T-cell (primary cell): ENCODE data around the gene TMCO5A. TPM values are rescaled to one million over a fixed set of nuclear protein-coding genes. Genes with fewer than 3 reads are reported as not detected.

Experiments used
- ATAC-seq, 4 experiments: fragments of 200-7000 bp in 3 of 4; fragments of 150-1000 bp in 1 of 4; cut with Tn5 transposase; replicated peaks in 1 of 4; 1 replicate in 3 of 4; 2 replicates in 1 of 4; pipeline ENCODE4 v1.10.0; 2021; ENCODE audit warnings: moderate library complexity in 3 of 4, mild to moderate bottlenecking in 2 of 4, moderate number of reproducible peaks in 1 of 4
- CTCF ChIA-PET, 2 donors: fragments of 300-600 bp; sonication (Branson Sonifier 250); formaldehyde crosslinking; loops; one replicate each; lab custom pipeline; 2022; ENCODE audit warnings: antibody characterized with exemption in 2 of 2; lab: Charles Lee
- POLR2A ChIA-PET, 2 donors: fragments of 300-600 bp; sonication (Branson Sonifier 250); formaldehyde crosslinking; loops; one replicate each; lab custom pipeline; 2022; ENCODE audit warnings: antibody characterized with exemption in 2 of 2; lab: Charles Lee
- DNase-seq, 35 experiments: peaks; one replicate each; pipeline versions ENCODE4 v3.0.0 to v3.0.0-alpha.2; 2013 to 2023
- H3K27ac ChIP-seq: one replicate; pipeline ENCODE4 v1.5.1; 2013; ENCODE audit warnings: low read length
- H3K27me3 ChIP-seq, 2 experiments: replicated peaks in 1 of 2; 1 replicate in 1 of 2; 2 replicates in 1 of 2; pipeline versions ENCODE4 v1.6.1 to v1.7.0; 2013; ENCODE audit warnings: low read length in 1 of 2, mixed read lengths in 1 of 2; ENCODE audit not compliant: control insufficient read depth in 2 of 2, insufficient read depth in 2 of 2; ENCODE audit errors: extremely low read depth in 1 of 2
- H3K36me3 ChIP-seq, 2 donors: 1 replicate in 1 of 2; 2 replicates in 1 of 2; pipeline versions ENCODE4 v1.6.1 to v1.7.0; 2013; ENCODE audit warnings: low read length in 1 of 2; ENCODE audit not compliant: control insufficient read depth in 2 of 2, insufficient read depth in 1 of 2; ENCODE audit errors: extremely low read depth in 1 of 2
- H3K4me1 ChIP-seq, 2 experiments: 1 replicate in 1 of 2; 2 replicates in 1 of 2; pipeline versions ENCODE4 v1.6.1 to v1.7.0; 2013; ENCODE audit warnings: low read length in 2 of 2, mixed read lengths in 1 of 2; ENCODE audit not compliant: insufficient read depth in 2 of 2, control insufficient read depth in 1 of 2; ENCODE audit errors: extremely low read depth in 1 of 2
- H3K4me3 ChIP-seq, 2 donors: 1 replicate in 1 of 2; 2 replicates in 1 of 2; pipeline versions ENCODE4 v1.5.1 to v1.7.0; 2013; ENCODE audit warnings: mild to moderate bottlenecking in 2 of 2, low read length in 1 of 2, moderate library complexity in 1 of 2; ENCODE audit not compliant: control insufficient read depth in 1 of 2; ENCODE audit errors: extremely low read depth in 1 of 2
- H3K9me3 ChIP-seq: 2 replicates; pipeline ENCODE4 v1.7.0; 2013
- H3K27ac Mint-ChIP-seq, 2 donors: one replicate each; pipeline ENCODE4 v1.8.0; 2020 to 2021; ENCODE audit warnings: mild to moderate bottlenecking in 2 of 2, mixed read lengths in 2 of 2
- H3K27me3 Mint-ChIP-seq, 2 donors: one replicate each; pipeline ENCODE4 v1.8.0; 2021 to 2022; ENCODE audit warnings: mixed read lengths in 2 of 2
- H3K36me3 Mint-ChIP-seq: one replicate; pipeline ENCODE4 v1.8.0; 2021; ENCODE audit warnings: mixed read lengths
- H3K4me1 Mint-ChIP-seq, 3 donors: one replicate each; pipeline ENCODE4 v1.8.0; 2020 to 2022; ENCODE audit warnings: mixed read lengths in 3 of 3, mild to moderate bottlenecking in 1 of 3
- H3K4me3 Mint-ChIP-seq, 3 donors: one replicate each; pipeline ENCODE4 v1.8.0; 2020 to 2022; ENCODE audit warnings: mild to moderate bottlenecking in 3 of 3, mixed read lengths in 3 of 3, moderate library complexity in 3 of 3
- H3K9me3 Mint-ChIP-seq, 3 donors: one replicate each; pipeline ENCODE4 v1.8.0; 2020 to 2022; ENCODE audit warnings: mixed read lengths in 3 of 3
- WGBS: methylation state at CpG from one replicate; pipeline ENCODE4 v1.1.5; 2013; ENCODE audit warnings: missing lambda C conversion rate; ENCODE audit not compliant: insufficient coverage; 5-methylcytosine and 5-hydroxymethylcytosine counted together
- total RNA-seq, 35 experiments: library from RNA in 6 of 35; stranded (reverse) in 6 of 35; fragments of 120-200 nt in 1 of 35; gene quantifications; one replicate each; pipeline versions ENCODE4 v1.2.1 to v1.2.4 and lab custom pipeline; 2013 to 2026

Gene TMCO5A
- total RNA-seq, 5 donors from 2014 or later (not counting 1 experiment from before 2014, with no cell fraction given) = not detected

DNA sequence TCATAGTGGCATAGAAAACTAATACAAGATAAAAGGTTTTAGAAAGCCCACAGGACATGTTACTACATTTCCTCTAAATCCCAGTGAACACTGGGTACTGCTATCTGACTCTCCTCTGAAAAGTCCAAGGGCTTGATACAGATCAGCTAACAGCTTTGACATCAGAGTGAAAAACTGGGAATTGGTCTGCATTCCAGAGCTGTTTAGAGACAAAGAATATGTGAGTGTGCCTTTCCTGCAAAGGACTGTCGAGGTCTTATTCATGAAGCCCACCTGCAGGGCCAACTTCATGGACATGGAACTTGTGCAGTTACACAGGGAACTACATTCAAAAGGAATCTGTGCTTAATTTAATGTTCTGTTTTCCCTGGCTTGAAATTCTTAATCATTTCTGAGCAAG lies 5.2 kb upstream of the TMCO5A start:
- Mint-ChIP-seq H3K4me1 (no peaks in the 10 kb centered on the region), H3K9me3 (peaks cover 0 to 21% (median 0%) of the 10 kb centered on the region in 3 donors), H3K4me3 (no peak overlapping the region), H3K36me3 (no peaks in the 10 kb centered on the region), H3K27ac (no peak overlapping the region), H3K27me3 (peaks cover 0 to 19% of the 10 kb centered on the region in 2 donors)
- WGBS = no CpG with 5 or more reads among the region's 1 CpG
- no peaks in the 10 kb centered on the region for H3K36me3 ChIP-seq
- H3K4me1 ChIP-seq = no peaks in the 10 kb centered on the region
- no peak for ATAC-seq
- ChIA-PET CTCF (no interaction called here), POLR2A (no interaction called here)
- H3K27ac ChIP-seq = no peak overlapping the region
- no peak for DNase-seq
- no peaks in the 10 kb centered on the region for H3K27me3 ChIP-seq
- H3K9me3 ChIP-seq = no peaks in the 10 kb centered on the region
- H3K4me3 ChIP-seq = no peak overlapping the region

DNA sequence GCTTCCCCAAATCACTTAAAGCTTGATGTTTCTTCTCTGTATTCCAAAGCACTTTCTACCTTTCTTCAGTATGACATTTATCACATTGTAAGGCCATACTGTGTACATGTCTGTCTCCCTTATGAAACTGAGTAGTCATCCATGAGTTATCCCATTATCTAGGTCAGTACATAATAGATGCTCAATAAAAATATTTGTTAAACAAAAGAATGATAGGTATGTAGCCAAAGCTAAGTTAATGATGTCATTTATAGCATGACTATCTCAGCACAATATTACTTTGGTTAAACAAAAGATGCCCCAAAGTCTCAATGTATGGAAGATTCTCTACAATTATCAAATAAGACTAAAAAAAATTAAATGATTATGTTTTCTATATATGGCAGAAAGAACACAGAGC lies 3.1 kb upstream of the TMCO5A start:
- Histone ChIP-seq H3K27me3 (no peaks in the 10 kb centered on the region), H3K36me3 (no peaks in the 10 kb centered on the region), H3K4me3 (no peak overlapping the region), H3K27ac (no peak overlapping the region), H3K9me3 (no peaks in the 10 kb centered on the region), H3K4me1 (no peaks in the 10 kb centered on the region)
- no peak for ATAC-seq
- Mint-ChIP-seq H3K36me3 (no peaks in the 10 kb centered on the region), H3K9me3 (peaks cover 0 to 6% (median 0%) of the 10 kb centered on the region in 3 donors), H3K27me3 (peaks cover 2 to 4% of the 10 kb centered on the region in 2 donors), H3K4me3 (no peak overlapping the region), H3K4me1 (no peaks in the 10 kb centered on the region), H3K27ac (no peak overlapping the region)
- no peak for DNase-seq
- ChIA-PET POLR2A (no interaction called here), CTCF (no interaction called here)

DNA sequence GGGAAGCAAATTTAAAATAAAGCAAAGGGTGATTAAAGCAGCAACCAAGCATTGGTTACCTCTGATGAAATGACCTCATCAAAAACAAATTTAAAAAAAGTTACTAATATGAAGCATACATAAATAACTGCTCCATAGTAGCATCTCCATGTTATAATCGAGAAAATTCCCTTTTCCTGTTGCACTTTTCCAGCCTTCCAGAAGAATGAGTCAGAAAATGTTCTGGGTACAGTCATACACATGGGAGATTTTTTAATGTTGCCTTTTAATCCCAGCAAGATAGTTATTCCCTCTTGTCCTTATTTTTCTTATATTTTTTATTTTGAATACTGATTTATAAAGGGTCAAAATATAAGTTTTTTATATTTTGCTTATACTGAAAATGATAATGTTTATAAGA lies 2.6 kb upstream of the TMCO5A start:
- no peaks in the 10 kb centered on the region for H3K36me3 Mint-ChIP-seq
- ATAC-seq (no peak), DNase-seq (no peak)
- peaks cover 0 to 6% (median 0%) of the 10 kb centered on the region in 3 donors for H3K9me3 Mint-ChIP-seq
- Histone ChIP-seq H3K27me3 (no peaks in the 10 kb centered on the region), H3K4me3 (no peak overlapping the region), H3K27ac (no peak overlapping the region), H3K4me1 (no peaks in the 10 kb centered on the region), H3K9me3 (no peaks in the 10 kb centered on the region), H3K36me3 (no peaks in the 10 kb centered on the region)
- H3K4me3 Mint-ChIP-seq = no peak overlapping the region
- H3K27me3 Mint-ChIP-seq = peaks cover 2 to 4% of the 10 kb centered on the region in 2 donors
- ChIA-PET POLR2A (no interaction called here), CTCF (no interaction called here)
- H3K4me1 Mint-ChIP-seq = no peaks in the 10 kb centered on the region
- H3K27ac Mint-ChIP-seq = no peak overlapping the region
- no CpG with 5 or more reads among the region's 1 CpG for WGBS

DNA sequence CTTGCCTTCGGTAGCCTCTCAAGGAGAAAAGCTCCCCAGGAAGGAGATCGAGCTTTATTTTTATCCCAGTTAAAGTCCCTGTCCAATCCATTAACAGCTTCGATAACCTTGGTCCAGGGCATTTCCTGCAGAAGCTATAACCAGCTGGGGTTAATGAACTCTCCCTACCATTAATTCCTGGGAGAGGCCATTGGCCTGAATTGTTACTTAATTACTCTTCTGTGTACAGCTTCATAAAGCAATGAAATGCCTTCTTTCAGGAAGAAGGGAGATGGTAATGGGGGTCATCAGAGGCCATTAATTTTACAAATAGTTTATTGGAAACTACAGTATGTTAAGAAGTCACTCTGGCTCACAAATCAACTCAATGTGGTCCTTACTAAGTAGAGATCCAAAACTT lies 1.9 kb upstream of the TMCO5A start:
- 86% methylated on average over 1 of the region's 3 CpGs for WGBS
- POLR2A ChIA-PET = no interaction called here

DNA sequence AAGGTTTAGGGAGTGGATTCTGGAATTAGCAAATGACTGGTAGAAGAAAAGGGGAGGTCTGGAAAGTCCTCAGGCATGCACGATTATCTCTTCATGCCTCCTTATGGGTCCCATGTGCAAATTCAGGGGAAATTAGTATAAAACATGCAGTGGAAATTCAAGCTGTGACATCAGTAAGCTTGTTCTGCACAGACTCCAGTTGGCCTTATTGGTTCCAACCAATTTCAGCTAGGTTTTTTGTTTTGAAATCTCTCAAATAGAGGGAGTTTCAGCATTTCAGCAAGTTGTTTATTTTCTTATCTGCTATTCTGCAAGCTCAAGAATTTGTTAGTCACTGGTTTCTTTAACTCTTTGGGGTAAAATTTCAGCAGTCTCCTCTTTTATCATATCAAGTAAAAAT lies 774 bp upstream of the TMCO5A start:
- no peaks in the 10 kb centered on the region for H3K36me3 ChIP-seq
- Mint-ChIP-seq H3K36me3 (no peaks in the 10 kb centered on the region), H3K27me3 (peaks cover 0 to 2% of the 10 kb centered on the region in 2 donors), H3K4me3 (no peak overlapping the region), H3K9me3 (peaks cover 0 to 3% (median 0%) of the 10 kb centered on the region in 3 donors), H3K4me1 (no peaks in the 10 kb centered on the region), H3K27ac (no peak overlapping the region)
- no peak for DNase-seq
- no peaks in the 10 kb centered on the region for H3K9me3 ChIP-seq
- H3K27ac ChIP-seq = no peak overlapping the region
- H3K4me3 ChIP-seq = no peak overlapping the region
- WGBS = 91% methylated on average over 1 of the region's 1 CpG
- no peak for ATAC-seq
- POLR2A ChIA-PET = no interaction called here
- no peaks in the 10 kb centered on the region for H3K4me1 ChIP-seq
- H3K27me3 ChIP-seq = no peaks in the 10 kb centered on the region
- CTCF ChIA-PET = no interaction called here

More for the DNA sequence above, 1.9 kb upstream of the TMCO5A start:
- peaks cover 2 to 4% of the 10 kb centered on the region in 2 donors for H3K27me3 Mint-ChIP-seq
- no peaks in the 10 kb centered on the region for H3K27me3 ChIP-seq
- H3K4me1 ChIP-seq = no peaks in the 10 kb centered on the region
- ATAC-seq (no peak), DNase-seq (no peak)
- no peaks in the 10 kb centered on the region for H3K4me1 Mint-ChIP-seq
- H3K36me3 Mint-ChIP-seq = no peaks in the 10 kb centered on the region
- H3K9me3 ChIP-seq = no peaks in the 10 kb centered on the region
- no peak overlapping the region for H3K4me3 ChIP-seq
- no peak overlapping the region for H3K27ac ChIP-seq
- peaks cover 0 to 6% (median 0%) of the 10 kb centered on the region in 3 donors for H3K9me3 Mint-ChIP-seq
- H3K4me3 Mint-ChIP-seq = no peak overlapping the region
- no peak overlapping the region for H3K27ac Mint-ChIP-seq
- H3K36me3 ChIP-seq = no peaks in the 10 kb centered on the region
- CTCF ChIA-PET = no interaction called here

DNA sequence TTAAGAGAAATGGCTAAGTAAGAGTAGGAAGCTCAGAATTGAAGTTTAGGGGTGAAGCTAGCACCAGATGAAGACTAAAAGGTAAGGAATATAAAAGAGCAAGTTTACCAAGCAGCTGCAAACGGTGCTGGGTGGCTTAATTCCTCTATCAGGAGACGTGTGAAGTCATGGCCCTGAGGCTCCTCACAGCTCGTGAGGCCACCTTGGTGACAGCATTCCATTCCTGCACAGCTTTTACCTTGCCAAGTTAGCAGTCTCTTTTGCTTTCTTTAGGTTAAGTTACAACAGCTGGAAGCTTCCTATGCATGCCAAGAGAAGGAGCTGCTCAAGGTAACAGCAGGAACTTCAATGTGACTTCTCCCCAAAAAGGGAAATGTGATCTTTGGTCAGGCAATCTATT lies 6.4 kb downstream of the TMCO5A start:
- H3K27me3 Mint-ChIP-seq = peaks cover 0 to 4% of the 10 kb centered on the region in 2 donors
- DNase-seq = no peak
- ChIA-PET POLR2A (no interaction called here), CTCF (interaction anchor here in 1 of 2 donors (0.6 kb wide), 1 partner anchor 789 kb away, joined by 3 read pairs; no protein-coding TSS in a partner anchor)
- ATAC-seq = no peak
- no peaks in the 10 kb centered on the region for H3K9me3 ChIP-seq
- no peak overlapping the region for H3K27ac ChIP-seq
- H3K36me3 Mint-ChIP-seq = no peaks in the 10 kb centered on the region
- no peaks in the 10 kb centered on the region for H3K36me3 ChIP-seq
- H3K4me3 Mint-ChIP-seq = no peak overlapping the region
- peaks cover 4 to 8% (median 5%) of the 10 kb centered on the region in 3 donors for H3K9me3 Mint-ChIP-seq
- H3K4me1 ChIP-seq = no peaks in the 10 kb centered on the region
- H3K4me3 ChIP-seq = no peak overlapping the region
- no peaks in the 10 kb centered on the region for H3K4me1 Mint-ChIP-seq
- 52% methylated on average over 2 of the region's 3 CpGs for WGBS
- H3K27ac Mint-ChIP-seq = no peak overlapping the region
- H3K27me3 ChIP-seq = no peaks in the 10 kb centered on the region

DNA sequence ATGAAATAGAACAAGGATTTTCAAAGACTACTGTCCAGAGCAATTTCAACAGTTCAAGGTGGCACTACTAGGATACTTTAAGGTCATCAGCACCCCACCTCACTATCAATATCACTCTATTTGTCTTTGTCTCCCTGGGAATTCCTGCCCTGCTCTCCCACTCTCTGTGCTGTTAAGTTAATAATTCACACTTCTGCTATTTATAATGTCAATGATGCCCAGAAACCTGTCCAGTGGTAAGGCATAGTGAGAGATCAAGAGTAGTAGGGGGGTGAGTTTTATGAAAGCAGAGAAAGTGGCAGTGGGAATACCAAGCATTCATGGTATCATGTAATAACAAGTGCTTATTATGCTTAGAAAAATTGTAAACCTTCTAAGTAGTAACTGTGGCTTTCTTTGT lies 7.3 kb downstream of the TMCO5A start:
- Mint-ChIP-seq H3K9me3 (peaks cover 5 to 8% (median 6%) of the 10 kb centered on the region in 3 donors), H3K4me3 (no peak overlapping the region), H3K27ac (no peak overlapping the region), H3K4me1 (no peaks in the 10 kb centered on the region), H3K27me3 (peaks cover 0 to 4% of the 10 kb centered on the region in 2 donors), H3K36me3 (no peaks in the 10 kb centered on the region)
- no peak for DNase-seq
- H3K27ac ChIP-seq = no peak overlapping the region
- ATAC-seq = no peak
- H3K4me3 ChIP-seq = no peak overlapping the region
- CTCF ChIA-PET = no interaction called here
- POLR2A ChIA-PET = no interaction called here
- no peaks in the 10 kb centered on the region for H3K36me3 ChIP-seq
- H3K4me1 ChIP-seq = no peaks in the 10 kb centered on the region
- H3K9me3 ChIP-seq = no peaks in the 10 kb centered on the region
- no peaks in the 10 kb centered on the region for H3K27me3 ChIP-seq
